Inflammatory macrophage treated with lipopolysaccharide for 1 hour (primary cell): ENCODE measurements around the gene CADM1.

ENCODE experiments used
- DNase-seq, 2 donors: peaks; one replicate each; pipeline ENCODE4 v3.0.0-alpha.2; 2020 to 2022

The CADM1 gene

GRCh38 chr11:115439969-115440540 is 64.2 kb downstream of the CADM1 start:
- DNase-seq = no peak

GRCh38 chr11:115439385-115439784 is 64.8 kb downstream of the CADM1 start:
- DNase-seq = no peak

- DNase-seq = no peak
These were observed 66.2 kb downstream of the CADM1 start for GRCh38 chr11:115437902-115438575.

DNA sequence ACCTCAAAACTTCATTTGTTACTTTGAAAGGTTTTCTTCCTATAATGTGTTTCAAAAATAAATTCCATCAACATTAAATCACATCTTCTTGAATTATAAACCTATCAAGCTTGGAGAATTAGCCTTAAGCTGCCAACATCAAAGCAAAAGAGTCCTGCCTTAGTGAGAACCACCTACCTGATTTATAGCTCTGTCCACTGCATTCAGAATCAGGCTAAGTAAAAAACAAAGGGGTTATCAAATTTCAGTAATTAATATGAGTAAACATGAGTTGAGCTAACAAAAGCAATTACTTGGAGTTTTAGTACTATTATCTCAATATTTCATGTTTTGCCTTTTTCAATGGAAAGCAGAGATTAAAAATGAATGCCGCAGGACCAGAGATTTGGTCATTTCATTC is 73.9 kb downstream of the CADM1 start:
- DNase-seq = no peak

DNA sequence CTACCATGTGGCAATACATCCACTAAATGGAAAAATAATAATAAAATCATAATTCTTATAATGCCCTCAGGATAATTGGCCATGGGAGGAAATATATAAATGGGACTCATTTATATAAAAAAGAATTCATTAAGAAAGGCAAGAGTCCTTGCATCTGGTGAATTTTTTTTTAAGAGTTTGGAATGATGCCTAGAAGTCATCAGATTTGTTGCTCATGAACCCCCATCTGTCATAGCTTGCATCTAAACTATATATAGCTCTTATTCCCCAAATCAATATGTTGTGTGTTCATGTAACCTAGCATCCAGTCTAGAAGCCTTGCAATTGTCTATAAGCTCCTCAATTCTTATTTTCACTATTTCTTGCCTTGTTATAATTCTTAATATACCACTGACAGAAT is 75.9 kb downstream of the CADM1 start:
- DNase-seq = no peak

DNA sequence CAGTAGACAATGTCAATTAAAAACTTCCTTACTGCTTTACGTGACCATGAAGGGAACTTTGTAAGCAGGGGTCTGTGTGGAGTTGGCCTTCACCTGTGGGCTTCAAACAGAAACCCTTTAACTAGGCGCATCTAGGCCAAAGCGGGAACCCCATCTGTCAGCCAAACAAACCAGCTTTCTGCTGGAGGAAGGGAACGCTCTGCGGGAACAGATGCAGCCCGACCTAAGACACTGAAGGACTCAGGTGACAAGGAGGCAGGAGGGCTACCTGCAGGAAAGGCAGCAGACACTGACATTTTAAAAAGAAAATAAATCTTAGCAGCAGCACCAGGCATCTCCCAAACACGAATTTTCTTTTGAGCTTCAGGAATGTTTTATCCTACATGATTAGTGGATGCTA is 78.4 kb downstream of the CADM1 start:
- DNase-seq = no peak

- DNase-seq = no peak
These were observed 79.0 kb downstream of the CADM1 start for GRCh38 chr11:115425250-115425649.

DNA sequence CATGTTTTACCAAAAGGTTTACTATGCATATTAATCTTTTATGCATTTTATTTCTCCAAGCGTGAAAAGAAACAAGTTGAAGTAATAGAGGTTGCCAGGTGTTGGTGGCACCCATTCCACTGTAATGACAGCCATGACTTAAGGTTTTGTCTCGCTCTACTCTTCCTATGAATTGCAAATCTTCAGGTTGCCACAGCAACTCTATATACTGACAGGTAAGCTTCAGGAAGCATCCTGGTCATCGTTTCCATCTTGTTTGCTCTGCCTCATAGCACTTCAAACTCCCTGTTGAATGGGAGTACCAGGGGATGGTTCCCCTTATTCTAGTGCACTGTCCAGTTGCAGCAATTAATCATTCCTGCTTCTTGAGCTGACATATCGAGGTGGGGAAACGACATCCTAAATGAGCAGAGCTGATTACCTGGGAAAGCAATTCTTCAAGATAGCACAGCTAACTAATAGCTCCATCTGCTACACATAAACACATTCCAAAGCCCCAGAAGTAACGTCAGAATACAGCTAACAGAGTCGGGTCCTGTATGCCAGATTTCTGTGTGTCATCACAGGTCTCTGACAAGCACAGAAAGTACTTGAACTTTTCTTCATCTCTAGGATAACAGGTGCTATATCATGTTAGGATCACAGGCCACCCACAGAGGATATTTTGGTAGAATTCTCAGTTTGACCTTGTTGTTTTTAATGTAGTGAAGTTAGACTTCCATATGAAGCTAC is 80.3 kb downstream of the CADM1 start:
- no peak for DNase-seq

DNA sequence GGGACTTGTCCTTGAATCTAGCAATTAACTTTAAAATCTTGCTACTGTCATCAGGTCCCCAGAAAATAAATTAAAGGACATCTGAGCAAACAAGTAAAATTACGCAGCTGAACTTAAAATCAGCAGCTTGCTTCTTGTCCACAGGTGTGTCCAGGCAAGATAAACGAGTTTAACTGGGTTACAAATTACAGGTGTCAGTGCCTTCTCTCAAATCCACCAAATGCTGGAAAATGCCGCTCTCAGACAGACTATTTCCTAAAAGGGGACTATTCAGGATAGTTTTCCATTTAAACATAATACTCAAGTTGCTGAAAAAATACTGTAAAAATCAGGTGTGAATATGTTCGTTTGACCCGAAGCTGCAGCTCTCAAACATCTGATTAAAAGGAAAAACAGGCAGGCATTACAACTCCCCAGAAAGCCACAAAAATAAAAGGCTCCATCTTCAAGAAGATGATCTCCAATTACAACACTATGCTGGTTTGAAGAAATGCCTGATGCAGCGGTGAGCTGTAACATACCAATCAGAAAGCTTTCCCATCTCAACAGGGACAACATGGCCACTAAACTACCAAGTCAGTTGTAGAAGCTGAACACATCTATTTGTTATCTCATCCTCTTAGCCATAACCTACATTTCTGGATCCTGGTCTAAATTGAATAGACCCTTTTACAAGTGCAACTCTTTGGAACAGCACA is 82.1 kb downstream of the CADM1 start:
- no peak for DNase-seq

- DNase-seq = no peak
These were observed 82.7 kb downstream of the CADM1 start for GRCh38 chr11:115421352-115421991.

GRCh38 chr11:115420505-115420904 is 83.7 kb downstream of the CADM1 start:
- DNase-seq = no peak

DNA sequence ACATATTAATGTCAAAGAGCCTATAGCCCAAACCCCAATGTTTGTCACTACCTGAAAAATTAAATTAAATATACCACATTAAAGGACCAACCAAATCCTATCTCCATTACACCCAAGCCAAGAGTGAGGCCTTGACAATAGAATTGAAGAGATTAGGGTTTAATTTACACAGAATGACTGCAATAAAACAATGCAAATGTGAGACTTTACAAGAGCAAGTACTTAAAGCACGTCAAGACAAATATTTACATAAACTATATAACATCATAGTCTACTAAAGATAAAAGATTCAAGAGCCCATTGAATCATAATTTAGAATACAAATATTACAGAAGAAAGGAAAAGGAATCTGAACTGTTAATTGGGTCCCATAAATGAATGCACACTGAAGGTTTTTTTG is 85.6 kb downstream of the CADM1 start:
- DNase-seq = no peak

GRCh38 chr11:115418081-115418480 is 86.1 kb downstream of the CADM1 start:
- no peak for DNase-seq

- DNase-seq = no peak
These were observed 93.1 kb downstream of the CADM1 start for GRCh38 chr11:115411120-115411519.

DNA sequence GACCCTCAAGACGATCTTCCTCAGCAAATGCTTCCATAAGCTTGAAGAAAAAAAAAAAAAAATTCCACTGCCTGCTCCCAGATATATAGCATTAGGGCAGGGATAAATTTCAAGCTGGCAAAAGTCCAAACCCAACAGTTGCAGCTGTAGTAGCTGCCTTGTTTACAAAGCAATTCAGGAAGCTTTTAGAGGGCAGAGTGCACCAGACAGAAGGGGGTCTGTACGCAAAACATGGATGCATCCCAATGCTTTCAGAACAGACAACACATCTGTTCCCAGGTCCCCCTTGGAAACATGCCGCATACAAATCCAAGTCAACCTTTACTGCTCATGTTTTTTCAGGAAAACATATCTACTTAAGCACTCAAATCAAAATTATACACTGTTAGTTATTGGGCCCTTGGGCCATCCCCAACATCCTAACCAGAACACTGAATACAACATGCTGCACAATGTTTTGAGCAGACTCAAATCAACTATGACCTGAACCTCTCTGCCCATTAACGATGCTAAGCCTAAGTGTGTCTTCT is 94.5 kb downstream of the CADM1 start:
- DNase-seq = no peak

GRCh38 chr11:115409116-115409670 is 95.0 kb downstream of the CADM1 start:
- DNase-seq = no peak

DNA sequence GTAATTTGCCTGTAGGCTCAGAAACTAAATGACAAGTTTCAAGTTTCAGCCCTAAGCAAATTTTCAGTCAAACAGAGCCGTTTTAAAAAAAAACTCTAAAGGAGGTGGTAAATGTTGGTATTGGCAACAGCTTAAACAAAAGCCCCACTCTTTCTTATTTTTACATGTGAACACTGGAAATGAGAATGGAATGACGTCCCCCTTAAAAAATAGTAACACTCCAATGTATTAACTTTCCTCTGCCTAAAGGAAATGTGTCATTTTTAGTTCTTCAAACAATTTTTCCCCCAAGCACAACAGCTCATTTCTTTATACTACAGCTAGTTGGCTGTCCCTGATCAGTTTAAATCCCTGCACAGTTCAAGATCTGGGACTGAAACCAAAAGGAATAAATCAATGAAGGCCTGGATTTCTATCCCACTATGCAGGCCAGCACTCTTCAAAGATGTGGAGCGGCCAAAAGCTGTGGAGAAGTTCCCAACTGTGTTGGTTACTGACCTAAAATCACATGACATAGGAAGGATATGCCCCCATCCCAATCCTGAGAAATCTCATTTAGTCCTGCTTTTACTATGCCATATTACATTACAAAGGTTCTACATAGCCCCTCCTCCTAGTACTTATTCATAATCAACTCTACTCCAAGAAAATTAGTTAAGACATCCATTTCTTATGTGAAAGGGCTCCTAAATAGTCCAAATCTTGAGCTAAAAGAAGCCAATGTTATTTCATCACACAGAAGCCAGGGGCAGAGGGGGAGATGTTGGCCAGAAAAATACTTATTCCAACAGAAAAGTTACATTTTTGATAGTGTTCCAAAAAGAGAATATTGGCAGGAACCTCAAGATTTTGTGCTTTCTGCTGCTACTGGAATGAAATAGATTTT is 95.9 kb downstream of the CADM1 start:
- no peak for DNase-seq

DNA sequence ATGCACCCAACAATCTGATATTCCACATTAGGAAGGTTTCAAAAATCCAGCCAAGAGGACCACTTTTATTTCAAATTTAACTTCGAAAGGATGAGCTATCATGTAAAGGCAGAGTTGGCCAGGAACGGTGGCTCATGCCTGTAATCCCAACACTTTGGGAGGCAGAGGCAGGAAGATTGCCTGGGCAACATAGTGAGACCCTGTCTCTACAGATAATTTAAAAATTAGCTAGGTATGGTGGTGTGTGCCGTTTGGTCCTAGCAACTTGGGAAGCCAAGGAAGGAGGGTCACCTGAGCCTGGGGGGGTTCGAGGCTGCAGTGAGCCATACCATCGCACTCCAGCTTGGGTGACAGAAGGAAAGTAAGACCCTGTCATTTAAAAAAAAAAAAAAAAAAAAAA is 96.7 kb downstream of the CADM1 start:
- no peak for DNase-seq

DNA sequence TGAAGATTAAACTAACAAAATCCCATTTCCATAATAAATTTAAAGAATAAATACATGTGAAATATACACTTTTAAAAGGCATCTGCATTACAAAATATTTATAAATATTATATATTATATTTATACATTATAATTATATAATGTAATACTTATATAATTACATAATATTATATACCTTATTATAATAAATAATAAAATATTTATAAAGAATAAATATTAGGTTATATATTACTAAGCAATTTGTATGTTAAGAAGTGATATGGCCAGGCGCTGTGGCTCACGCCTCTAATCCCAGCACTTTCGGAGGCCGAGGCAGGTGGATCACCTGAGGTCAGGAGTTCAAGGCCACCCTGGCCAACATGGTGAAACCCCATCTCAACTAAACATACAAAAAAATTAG is 97.8 kb downstream of the CADM1 start:
- DNase-seq = no peak

DNA sequence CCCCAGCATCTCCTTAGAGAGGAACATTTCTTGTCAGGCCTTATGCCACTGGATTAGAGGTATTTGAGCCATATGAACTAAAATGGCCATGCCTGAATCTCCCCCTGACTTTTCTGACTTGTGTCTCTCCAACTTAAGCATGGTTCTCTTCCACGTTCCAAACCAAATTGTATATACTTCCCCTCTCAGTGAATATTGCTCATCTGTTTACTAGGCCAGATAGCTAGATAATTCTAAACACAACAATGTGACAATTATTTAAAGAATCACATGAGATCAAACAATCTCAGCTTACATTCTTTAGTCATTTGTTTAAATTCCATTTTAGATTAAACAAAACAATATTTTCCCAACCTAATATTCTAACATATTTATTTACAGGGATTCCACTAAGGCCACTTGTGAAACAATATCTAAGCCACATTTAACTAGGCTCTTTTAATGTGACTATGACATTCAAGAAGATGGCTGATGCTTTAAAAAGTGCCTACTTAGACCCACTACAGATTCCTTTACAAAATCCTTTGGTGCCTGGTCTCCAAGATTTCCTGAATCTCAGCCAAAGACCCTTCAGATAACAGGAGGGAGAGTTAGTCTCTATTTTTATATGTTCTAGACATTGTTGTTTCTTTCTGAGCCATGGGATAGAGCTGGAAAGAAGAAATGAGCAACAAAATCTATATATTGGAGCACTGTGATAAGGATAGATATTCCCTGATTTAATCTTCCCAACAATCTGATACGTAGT is 105.7 kb downstream of the CADM1 start:
- DNase-seq = no peak

DNA sequence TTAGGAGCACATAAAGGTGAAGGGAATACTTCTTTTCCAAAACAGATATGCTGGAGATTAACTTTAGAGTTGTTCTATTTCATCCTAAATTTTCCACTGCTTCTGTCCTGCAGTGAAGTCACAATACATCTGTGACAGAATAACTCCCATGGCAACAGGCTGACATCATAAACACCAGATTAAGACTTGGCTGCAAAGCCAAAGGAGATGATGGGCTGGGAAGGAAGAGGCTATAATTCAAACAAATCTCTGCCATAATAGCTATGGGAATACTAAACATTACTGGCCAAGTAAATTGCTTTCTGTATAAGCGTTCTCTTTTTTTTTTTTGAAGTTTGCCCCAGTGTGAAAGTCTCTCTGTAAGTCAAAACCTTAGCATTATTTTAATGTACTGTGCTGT is 107.7 kb downstream of the CADM1 start:
- DNase-seq = no peak
